ENCODE measurements around the gene LCLAT1.

Gene LCLAT1

GRCh38 chr2:30444273-30444672 lies 2.8 kb upstream of the LCLAT1 start:
- DNase-seq (ENCODE audit: low read depth) = no peak
- no peak for TF ChIP-seq CTCF (conservative IDR thresholded peaks at IDR 0.05; ENCODE audit: low read depth, low read length)
- no peak overlapping the region for H3K4me3 ChIP-seq (ENCODE audit: low read length)

GRCh38 chr2:30445266-30445821 lies 1.7 kb upstream of the LCLAT1 start:
- no peak overlapping the region for H3K4me3 ChIP-seq (ENCODE audit: low read length)
- DNase-seq (ENCODE audit: low read depth) = no peak
- no peak for TF ChIP-seq CTCF (conservative IDR thresholded peaks at IDR 0.05; ENCODE audit: low read depth, low read length)

- no peak for TF ChIP-seq CTCF (conservative IDR thresholded peaks at IDR 0.05; ENCODE audit: low read depth, low read length)
- no peak for DNase-seq (ENCODE audit: low read depth)
- H3K4me3 ChIP-seq (ENCODE audit: low read length) = peak overlapping the region; percentile 89
These were observed 371 bp upstream of the LCLAT1 start for GRCh38 chr2:30446602-30447148.

- DNase-seq (ENCODE audit: low read depth) = no peak
- H3K4me3 ChIP-seq (ENCODE audit: low read length) = no peak overlapping the region
- TF ChIP-seq CTCF (conservative IDR thresholded peaks at IDR 0.05; ENCODE audit: low read depth, low read length) = no peak
These were observed 1.3 kb downstream of the LCLAT1 start for GRCh38 chr2:30448308-30448707.

GRCh38 chr2:30448866-30449265 lies 1.8 kb downstream of the LCLAT1 start:
- TF ChIP-seq CTCF (conservative IDR thresholded peaks at IDR 0.05; ENCODE audit: low read depth, low read length) = no peak
- no peak for DNase-seq (ENCODE audit: low read depth)
- no peak overlapping the region for H3K4me3 ChIP-seq (ENCODE audit: low read length)

- TF ChIP-seq CTCF (conservative IDR thresholded peaks at IDR 0.05; ENCODE audit: low read depth, low read length) = no peak
- no peak overlapping the region for H3K4me3 ChIP-seq (ENCODE audit: low read length)
- no peak for DNase-seq (ENCODE audit: low read depth)
These were observed 3.0 kb downstream of the LCLAT1 start for GRCh38 chr2:30450025-30450424.

GRCh38 chr2:30453498-30453897 lies 6.5 kb downstream of the LCLAT1 start:
- TF ChIP-seq CTCF (conservative IDR thresholded peaks at IDR 0.05; ENCODE audit: low read depth, low read length) = no peak
- DNase-seq (ENCODE audit: low read depth) = no peak
- no peak overlapping the region for H3K4me3 ChIP-seq (ENCODE audit: low read length)

All from retinal pigment epithelial cell (primary cell).